PFSK-1 (cell line): ENCODE measurements around the gene HOMER2.

Experiments used
- FOXP2 ChIP-seq: optimal IDR thresholded peaks from 2 replicates; pipeline ENCODE3; 2011; ENCODE audit warnings: borderline replicate concordance, control low read depth, inconsistent platforms; ENCODE audit not compliant: insufficient read depth; ENCODE audit errors: extremely low read length, extremely low read depth
- POLR2AphosphoS5 ChIP-seq: IDR thresholded peaks from 2 replicates; pipeline ENCODE4 v1.6.1; 2012; ENCODE audit warnings: low read depth, mild to moderate bottlenecking, control low read depth, low read length, moderate library complexity
- REST ChIP-seq, 2 experiments: IDR thresholded peaks; 2 replicates each; pipeline versions ENCODE4 v1.6.1 to v1.8.0; 2011 to 2012; ENCODE audit warnings: low read depth in 2 of 2, low read length in 2 of 2, control low read depth in 1 of 2, inconsistent platforms in 1 of 2, mild to moderate bottlenecking in 1 of 2, moderate library complexity in 1 of 2; ENCODE audit not compliant: insufficient read depth in 1 of 2
- TAF1 ChIP-seq: IDR thresholded peaks from 2 replicates; pipeline ENCODE4 v1.6.1; 2012; ENCODE audit warnings: low read length, control low read depth, borderline replicate concordance; ENCODE audit not compliant: insufficient read depth

GRCh38 chr15:82971218-82971984, 18.9 kb upstream of the HOMER2 start:
- TF ChIP-seq POLR2AphosphoS5 (no peak), REST (IDR thresholded peaks at IDR 0.05; ENCODE audit: insufficient read depth in 1 of 2, low read depth in 2 of 2, low read length in 2 of 2) (no peak), FOXP2 (no peak), TAF1 (no peak)
